ENCODE measurements around the gene KCNMA1. TPM values are rescaled to one million over a fixed set of nuclear protein-coding genes. Genes with fewer than 3 reads are reported as not detected.

Gene KCNMA1
- total RNA-seq, 1 donor from 2014 or later, result 5.4 TPM

DNA sequence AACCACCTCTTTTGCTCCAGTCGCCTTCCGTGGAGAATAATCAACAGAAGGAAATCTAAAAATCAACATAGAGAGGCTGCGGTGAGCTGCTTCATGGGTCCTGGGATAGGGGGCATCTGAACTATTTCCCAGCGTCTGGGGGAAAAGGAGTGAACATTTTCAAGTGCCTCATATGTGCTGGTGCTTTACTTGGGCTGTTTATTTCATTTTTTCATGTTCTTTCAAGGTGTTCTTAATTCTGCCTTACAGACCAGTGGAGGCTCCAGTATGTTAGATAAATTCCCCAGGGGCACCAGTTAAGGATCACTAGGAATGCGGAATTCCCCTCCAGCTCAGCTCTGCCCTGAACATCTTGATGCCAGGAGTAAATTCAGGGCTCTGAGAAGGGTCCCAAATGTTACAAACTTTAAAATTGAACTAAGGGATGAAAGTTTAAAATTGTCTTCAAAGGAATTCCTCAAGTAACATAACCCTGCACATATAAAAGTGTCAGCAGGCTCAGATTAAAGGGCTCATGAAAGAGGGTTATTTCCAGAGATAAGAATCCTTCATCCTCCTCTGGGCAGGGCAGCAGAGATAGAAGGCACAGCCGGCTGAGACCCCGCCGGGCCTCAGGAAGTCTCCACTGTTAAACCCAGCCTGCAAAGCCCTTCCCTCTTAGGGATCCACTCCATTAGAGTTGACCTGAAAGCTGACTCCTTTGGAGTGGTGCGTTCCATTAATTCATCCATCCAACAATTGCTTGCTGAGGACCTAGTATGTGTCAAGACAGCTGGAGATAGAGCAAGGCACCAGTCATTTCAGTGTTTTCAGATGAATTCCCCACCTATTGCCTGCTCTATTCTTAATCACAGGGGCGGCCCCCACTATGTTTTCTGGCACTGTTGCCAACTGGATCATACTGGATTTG, 345.8 kb downstream of the KCNMA1 start:
- no peak for ATAC-seq

DNA sequence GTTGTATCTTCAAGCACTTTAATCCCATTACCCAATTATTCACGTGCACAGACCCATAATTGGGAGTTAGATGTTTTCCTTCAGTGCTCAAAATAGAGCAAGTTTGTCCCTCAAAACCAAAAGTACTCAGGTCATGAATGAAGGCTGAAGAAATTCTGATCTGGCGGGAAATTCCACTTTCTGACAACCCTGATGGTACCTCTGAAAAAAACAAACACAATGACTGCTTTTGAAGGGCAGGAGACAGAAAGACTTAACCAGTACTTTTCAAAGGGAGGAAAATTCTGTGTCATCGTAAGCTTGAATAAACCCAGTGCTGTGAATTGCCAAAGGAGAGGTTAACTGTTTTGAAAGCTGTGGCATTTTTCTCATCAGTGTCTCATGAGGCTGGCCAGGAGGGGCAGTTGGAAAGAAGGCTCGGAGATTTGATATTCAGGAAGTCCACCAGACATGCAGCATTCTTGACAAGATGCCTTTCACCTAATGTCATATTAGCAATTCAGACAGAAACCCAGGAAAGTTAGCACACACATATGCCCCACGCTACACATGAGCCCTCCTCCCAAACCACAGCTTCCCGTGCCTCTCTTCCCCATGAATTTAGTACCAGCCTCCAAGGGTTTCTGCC, 347.0 kb downstream of the KCNMA1 start:
- no peak for ATAC-seq

DNA sequence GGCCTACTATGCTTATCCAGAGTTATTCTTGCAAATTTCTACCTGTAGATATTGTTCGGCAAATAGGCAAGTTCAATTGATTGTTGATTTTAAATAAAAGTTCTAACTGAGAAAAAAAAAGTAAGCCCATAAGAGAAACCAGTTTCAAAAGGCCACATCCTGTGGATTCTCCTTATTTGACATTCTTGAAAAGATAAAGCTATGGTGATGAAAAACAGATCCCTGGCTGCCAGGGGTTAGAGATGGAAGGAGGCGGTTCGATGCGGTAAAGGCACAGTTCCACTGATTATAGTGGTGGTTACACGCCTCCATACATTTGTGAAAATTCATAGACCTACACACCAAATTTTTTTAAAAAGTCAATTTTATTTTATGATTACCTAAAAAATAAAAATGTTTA, 347.8 kb downstream of the KCNMA1 start:
- ATAC-seq, result no peak

DNA sequence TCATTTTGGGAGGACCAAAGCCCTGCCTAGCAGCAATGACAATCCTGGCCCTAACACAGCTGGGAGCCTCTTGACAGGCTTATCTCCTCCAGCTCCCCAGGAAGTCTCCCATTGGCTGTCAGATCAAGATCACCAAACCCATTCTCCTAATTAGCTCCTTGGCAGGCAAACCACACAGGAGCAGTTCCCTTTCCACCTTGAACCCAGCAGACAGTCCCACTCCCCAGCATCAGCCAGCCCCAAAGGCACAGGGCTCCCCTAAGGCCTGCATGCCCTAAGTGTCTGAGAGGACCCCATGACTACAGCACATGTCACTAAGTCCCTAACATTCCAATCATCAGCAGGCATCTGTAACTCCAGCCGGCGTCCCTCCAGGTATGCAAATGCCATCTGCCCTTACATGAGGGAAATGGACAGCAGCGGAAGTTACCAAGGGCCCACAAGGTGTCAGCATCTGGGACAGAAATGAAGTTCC, 348.5 kb downstream of the KCNMA1 start:
- no peak for ATAC-seq

DNA sequence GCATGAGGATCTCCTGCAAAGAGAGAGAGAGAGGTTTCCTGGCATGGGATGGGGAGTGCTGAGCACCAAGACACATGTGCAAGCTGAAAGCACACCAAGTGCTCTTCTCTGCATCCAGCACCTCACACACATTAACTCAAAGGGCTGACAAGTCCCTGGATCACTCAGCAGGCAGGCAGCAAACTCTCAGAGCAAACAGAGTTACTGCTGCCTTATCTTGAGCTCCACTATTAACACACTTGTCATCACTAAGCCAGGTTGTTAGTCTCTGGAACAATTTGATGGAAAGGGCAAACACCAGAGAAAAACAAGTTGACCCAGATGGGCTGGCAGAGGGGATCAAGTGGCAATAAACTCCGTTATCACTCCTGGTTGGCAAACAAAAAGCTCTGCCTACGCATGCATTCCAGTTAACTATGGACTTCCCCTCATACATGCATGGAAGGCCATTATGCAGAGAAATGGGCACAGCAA, 349.9 kb downstream of the KCNMA1 start:
- no peak for ATAC-seq

DNA sequence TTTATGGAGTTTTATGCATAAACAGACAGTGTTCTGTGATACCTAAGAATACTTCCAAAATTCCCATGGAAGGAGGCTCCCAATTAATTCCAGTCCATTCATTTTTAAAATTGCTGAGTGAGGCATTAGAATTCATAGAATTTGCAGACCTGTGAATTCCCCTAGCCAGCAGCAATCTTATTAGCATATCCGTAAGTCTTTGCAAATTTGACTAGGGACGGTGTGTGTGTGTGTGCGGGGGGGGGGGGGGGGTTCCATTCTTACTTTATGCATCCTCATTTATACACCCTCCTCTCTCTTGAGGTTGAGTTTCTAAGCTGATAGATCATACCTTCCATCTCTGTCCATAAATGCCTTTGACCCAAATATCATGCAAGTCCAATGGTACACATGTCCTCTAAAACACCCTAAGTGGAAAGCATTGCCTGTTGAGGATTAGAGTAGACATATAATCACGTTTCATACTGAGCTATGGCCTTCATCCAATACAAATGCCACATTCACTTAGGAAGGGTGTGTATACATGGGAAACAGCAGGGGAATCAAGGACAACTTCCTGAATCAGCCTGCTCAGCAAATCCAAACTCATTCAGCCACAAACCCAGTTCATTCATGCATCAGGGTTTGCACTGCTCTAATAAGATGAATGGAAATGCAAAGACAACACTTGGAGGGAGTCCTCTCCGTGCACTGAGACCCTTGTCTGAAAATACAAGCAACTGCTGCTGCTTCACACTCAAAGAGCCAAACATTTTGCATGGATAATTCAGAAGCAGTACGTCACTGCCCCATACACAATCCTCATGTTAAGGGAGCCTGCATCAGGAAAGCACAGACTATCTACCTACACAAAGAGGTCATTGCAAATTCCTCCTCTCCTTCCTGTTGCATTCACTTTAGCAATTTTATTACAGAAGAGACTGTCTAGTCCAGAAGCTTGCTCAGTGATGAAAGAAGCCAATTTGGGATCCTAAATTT, 350.8 kb downstream of the KCNMA1 start:
- no peak for ATAC-seq

GRCh38 chr10:77285529-77286182, 352.0 kb downstream of the KCNMA1 start:
- no peak for ATAC-seq

- peak; percentile 56 for ATAC-seq
Observed at GRCh38 chr10:77284797-77285196, 352.8 kb downstream of the KCNMA1 start.

DNA sequence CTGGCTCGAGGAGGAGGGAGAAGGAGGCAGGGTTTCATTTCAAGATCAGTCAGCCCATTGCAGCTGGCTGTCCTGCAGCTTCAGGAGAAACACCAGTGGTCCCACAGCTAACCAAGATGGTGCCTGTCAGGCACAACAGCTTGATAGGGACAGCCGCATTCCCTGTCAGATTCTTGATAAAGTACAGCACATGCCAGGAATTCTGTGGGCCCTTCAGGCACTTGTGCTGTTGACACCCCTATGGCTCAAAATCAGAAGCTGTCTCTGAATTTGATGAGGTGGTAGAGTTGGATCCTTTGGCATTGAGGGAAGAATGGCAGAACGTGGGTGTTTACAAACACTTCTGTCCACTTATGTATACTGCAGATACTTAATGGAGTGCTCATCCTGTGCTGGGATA, 354.3 kb downstream of the KCNMA1 start:
- no peak for ATAC-seq

DNA sequence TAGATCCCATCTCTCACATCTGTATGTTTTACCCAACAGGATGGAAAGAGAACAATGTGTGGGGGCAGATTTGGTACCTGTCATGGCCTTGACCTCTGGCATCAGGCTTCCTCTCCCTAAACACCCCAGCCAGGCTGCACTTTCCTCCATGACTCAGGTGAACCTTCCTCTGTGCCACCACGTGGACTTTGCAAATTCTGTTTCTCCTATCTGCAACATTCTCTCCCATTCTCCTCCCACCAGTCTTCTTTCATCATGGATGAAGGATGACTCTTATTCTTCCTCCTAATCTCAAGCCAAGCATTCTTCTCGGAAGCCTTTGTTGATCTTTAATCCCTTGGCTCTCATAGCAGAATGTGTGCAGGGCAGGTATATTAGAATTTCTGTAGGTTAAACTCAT, 355.4 kb downstream of the KCNMA1 start:
- ATAC-seq, result peak; percentile 65

GRCh38 chr10:77281719-77282118, 355.9 kb downstream of the KCNMA1 start:
- ATAC-seq, result no peak

DNA sequence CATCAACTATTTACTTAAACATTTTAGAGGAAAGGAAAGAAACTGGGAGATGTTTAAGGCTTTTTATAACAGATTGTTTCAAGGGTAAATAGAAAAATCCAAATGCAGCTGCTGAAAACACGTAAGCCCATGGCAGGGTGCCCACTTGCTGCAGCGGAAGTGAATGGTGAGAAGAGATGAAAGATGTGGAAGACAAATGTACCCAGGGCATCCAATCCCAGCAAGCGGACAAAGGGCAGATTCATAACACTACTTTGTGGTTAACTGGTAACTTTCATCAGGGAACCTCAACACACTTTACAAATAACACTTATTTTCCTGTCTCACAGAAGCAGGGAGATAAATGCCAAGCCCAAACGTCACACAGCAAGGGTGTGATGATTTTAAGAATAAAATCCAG, 358.4 kb downstream of the KCNMA1 start:
- no peak for ATAC-seq

DNA sequence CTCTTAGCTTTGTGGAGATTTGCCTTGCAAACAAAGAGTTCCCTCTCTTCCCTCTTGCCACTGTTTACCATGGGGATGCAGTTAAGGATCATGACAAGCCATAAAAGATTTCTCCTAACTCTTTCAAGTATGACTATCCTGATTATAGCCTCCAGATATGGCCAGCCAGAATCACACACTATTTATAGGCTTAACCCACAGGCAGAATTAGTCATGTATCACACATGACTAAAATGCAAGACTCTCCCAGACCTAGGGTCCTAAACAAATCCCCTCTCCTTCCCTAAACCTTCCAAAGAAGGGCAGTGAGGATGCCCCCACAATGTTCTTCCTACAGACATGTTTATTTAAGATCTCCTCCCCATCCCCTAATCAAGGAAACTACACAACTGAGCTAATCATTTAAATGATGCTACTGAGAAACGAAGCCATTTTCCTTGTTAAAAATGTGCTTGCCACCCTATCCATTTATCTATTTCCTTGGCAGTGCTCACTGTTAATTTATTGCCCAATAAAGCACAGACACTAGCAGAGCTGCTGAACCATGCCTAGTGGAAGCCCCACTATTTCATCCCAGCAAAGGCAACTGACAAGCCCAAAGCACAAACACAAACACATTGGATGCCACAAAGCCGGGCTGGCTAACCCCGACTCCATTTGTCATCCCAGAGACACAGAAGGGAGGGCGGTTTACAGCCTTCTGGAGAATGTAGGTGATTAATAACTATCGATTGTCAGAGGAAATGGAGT, 363.4 kb downstream of the KCNMA1 start:
- ATAC-seq, result no peak

DNA sequence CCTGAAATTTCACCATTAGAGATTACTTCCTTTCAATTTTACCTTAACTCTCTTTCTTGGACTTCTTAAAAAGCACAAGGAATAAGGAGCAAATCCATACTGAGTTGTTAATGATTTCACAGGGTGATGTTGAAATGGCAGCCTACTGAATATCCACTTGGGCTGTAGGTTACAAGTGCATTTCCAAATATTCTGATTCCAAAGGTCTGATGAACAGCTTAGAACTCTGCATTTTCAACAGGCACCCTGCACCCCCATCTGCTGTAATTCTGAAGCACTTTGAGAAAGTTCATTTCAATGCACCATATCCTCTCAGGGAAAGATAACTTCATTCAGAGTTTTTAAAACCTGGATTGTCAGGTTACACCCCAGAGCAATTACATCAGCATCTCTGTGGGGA, 368.4 kb downstream of the KCNMA1 start:
- no peak for ATAC-seq

DNA sequence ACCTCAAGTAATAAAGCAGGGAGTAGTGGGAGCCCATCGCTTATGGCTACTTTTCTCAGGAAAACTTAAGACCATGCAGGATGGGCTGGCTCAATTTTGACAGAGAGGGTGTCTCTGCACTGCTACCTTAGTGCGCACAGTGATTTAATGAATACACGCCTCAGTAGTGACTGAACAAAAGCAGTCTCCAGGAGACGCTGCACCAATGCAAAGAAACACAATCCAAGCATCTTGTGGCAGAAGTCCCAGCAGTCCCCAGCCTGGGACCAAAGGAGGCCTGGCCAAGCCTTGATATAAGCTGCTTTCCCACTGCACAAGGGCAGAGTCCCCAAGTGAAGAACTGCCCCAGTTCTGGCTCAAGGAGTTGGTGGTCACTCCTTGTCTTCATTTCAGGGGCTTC, 368.9 kb downstream of the KCNMA1 start:
- ATAC-seq, result no peak

- ATAC-seq, result no peak
Observed at GRCh38 chr10:77267703-77268675, 369.6 kb downstream of the KCNMA1 start.

GRCh38 chr10:77266242-77266641, 371.4 kb downstream of the KCNMA1 start:
- no peak for ATAC-seq

GRCh38 chr10:77264527-77264926, 373.1 kb downstream of the KCNMA1 start:
- ATAC-seq, result no peak

DNA sequence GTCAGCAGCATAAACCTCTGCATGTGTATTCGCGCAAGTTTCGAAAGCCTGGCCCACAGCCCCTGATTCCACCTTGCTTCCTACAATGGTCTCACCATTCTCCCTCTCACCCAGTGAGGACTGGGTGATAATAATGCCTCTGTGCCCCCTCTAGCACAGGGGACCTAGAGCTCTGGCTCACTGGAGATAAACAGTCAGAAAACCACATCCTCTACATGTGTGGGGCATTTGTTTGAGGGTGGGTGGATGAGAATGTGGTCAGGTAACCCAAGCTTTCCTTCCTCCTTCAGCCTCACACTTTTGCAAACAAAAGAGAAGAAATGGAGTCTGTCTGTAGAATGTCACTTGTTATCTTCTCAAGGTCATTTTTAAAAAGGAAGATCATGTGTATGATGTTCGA, 373.5 kb downstream of the KCNMA1 start:
- ATAC-seq, result no peak

GRCh38 chr10:77263700-77264099, 373.9 kb downstream of the KCNMA1 start:
- no peak for ATAC-seq
